GM12892 (cell line): ENCODE measurements around the gene TREM2.

Experiments used
- DNase-seq: peaks from one replicate; pipeline ENCODE4 v3.0.0; 2011; ENCODE audit not compliant: insufficient read length
- FAIRE-seq: peaks from 2 replicates; lab custom pipeline; 2011; peaks lifted over from hg19 to GRCh38; lab: Jason Lieb, UNC
- POLR2A ChIP-seq: IDR thresholded peaks from 2 replicates; pipeline ENCODE4 v1.6.1; 2011; ENCODE audit warnings: low read depth, low read length, control low read depth
- POLR2AphosphoS5 ChIP-seq: IDR thresholded peaks from 2 replicates; pipeline ENCODE4 v1.6.1; 2011; ENCODE audit warnings: low read depth, low read length, control low read depth
- TAF1 ChIP-seq: IDR thresholded peaks from 2 replicates; pipeline ENCODE4 v1.6.1; 2011; ENCODE audit warnings: low read depth, mild to moderate bottlenecking, control low read depth, low read length, borderline replicate concordance

Gene TREM2

DNA sequence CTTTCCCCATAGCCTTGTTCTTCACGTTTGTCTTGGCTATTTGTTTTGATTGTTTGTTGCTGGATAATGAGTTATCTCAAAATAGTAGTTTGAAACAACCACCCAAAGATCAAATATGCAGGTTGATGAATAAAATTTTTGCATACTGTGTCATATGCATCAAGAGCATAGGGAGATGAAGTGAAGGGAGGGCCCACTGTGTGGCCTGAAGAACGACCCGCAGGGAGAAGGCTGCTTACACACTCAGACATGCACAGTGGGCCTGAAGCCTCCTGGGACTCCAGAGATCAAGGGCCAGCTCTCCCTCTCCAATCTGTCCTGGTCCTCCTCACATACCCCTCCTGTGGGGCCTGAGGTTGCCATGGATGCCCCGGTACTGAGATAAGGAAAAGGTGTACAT lies 16.2 kb upstream of the TREM2 start:
- DNase-seq (no peak), FAIRE-seq (no peak)
- TF ChIP-seq POLR2AphosphoS5, result no peak

DNA sequence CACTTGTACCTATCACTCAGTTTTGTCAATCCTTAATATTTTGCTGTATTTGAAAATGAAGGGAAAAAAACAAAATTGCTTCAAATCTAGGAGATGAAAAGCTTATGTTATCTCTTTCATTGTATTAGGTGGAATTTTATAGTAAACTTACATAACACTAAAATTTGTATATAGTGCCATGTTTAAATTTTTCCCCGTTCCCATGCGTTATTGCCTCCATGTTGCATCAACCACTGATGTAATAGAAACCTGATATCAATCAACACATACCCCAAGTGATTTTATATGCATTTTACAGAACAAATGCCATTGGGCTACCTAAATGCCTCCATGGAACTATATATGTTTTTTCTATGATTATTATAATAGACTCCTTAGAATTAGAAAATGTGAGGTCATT lies 14.8 kb upstream of the TREM2 start:
- no peak for FAIRE-seq
- TF ChIP-seq POLR2A (no peak), TAF1 (no peak), POLR2AphosphoS5 (no peak)

GRCh38 chr6:41177287-41177686 lies 14.4 kb upstream of the TREM2 start:
- TF ChIP-seq POLR2AphosphoS5, result no peak
- TF ChIP-seq POLR2A, result no peak
- no peak for TF ChIP-seq TAF1
- no peak for FAIRE-seq
- no peak for DNase-seq

More for the DNA sequence above, 14.8 kb upstream of the TREM2 start:
- no peak for DNase-seq

- TF ChIP-seq POLR2AphosphoS5, result no peak
- no peak for TF ChIP-seq POLR2A
- TF ChIP-seq TAF1, result no peak
- no peak for DNase-seq
- no peak for FAIRE-seq
Measured at GRCh38 chr6:41176189-41176588, 13.3 kb upstream of the TREM2 start.

- TF ChIP-seq POLR2AphosphoS5, result no peak
- no peak for TF ChIP-seq TAF1
- no peak for TF ChIP-seq POLR2A
- DNase-seq, result no peak
- FAIRE-seq, result no peak
Measured at GRCh38 chr6:41175084-41175483, 12.2 kb upstream of the TREM2 start.

GRCh38 chr6:41174610-41175009 lies 11.7 kb upstream of the TREM2 start:
- TF ChIP-seq TAF1, result no peak
- TF ChIP-seq POLR2AphosphoS5, result no peak
- no peak for TF ChIP-seq POLR2A
- DNase-seq (no peak), FAIRE-seq (no peak)

GRCh38 chr6:41171908-41172307 lies 9.0 kb upstream of the TREM2 start:
- no peak for FAIRE-seq
- TF ChIP-seq POLR2AphosphoS5 (no peak), POLR2A (no peak), TAF1 (no peak)
- DNase-seq, result no peak

DNA sequence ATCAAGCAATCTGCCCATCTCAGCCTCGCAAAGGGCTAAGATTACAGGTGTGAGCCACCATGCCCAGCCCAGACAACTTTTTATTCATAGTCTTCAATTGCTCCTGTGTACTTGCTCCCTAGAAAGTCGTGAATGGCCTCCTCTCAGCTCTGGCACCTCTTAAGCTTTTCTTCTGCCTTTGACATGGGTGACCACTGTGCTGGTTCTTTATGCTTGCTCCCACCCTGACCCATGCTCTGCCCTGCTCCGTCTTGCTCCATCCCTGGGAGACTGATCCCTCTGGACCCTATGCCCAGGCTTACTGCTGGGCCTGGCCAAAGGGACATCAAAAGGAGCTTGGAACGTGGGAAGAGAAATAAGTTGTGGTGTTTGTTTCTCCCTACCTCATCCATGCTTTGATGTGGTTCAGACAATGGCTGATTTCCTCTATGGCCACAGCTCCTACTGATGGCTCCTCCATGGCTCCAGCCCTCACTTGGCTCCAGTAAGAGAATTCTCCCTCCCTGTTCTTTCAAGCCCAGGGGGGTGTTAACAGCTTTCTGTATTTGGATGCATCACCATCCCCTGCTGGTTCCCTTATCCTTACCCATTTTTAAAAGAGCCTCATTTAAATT lies 7.7 kb upstream of the TREM2 start:
- DNase-seq, result no peak
- TF ChIP-seq POLR2A (no peak), TAF1 (no peak), POLR2AphosphoS5 (no peak)
- FAIRE-seq, result no peak

DNA sequence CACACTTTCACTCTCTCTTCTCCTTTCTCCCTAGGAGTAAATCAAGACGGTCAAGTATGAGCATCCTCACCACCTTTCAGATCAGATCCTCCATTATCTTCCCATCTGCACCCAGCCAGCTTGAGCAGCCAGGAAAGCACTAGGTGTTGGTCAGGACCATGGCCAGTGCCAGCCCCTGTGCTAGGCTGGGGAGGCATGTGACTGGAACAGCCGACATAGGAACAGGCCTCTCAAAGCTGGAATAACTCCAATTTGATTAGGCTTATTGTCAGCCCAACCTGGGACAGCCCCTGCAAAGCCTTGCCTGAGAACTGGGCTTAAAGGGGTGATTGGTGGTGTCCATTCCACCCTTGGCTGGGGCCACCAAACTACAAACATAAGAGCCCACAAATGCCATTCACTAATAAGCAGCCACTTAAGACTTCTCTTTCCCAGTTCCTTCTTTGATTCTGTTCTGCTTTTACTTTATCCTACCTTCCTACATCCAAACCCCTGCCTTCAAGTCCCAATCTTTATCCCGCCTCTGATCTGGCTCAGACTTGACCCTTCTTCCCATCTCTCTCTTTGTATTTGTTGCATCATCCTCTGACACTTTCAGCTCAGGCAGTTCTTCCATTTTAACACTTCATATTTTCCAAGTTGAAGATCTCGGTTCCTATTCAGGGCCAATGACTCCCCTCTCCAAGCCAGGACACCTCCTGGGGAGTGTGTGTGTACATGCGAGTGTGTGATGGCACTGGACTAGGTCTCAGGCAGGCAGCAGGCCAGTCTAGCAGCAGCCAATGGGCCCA lies 4.5 kb upstream of the TREM2 start:
- no peak for TF ChIP-seq POLR2A
- no peak for TF ChIP-seq POLR2AphosphoS5
- no peak for TF ChIP-seq TAF1
- FAIRE-seq, result no peak
- no peak for DNase-seq

DNA sequence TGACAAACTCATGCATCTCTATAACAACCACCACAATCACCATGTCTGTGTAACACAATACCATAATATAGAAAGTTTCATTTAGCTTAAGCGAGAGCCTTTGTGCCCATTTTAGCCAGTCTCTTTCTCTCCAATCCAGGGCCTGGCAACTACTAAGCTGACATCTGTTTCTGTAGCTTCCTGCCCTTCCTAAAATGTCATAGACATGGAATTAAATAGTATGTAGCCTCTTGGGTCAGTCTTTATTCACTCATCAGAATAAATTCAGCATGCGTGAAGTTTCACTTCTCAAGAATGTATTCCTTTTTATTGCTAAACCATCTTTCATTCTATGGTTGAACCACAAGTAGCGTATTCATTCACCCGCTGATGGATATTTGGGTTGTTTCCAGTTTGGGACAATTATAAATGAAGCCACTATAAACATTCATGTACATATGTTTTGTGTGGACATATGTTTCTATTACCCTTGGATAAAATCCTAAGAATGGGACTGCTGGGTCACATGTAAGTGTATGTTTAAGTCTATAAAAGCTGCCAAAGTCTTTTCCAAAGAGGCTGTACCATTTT lies 1.7 kb upstream of the TREM2 start:
- DNase-seq (no peak), FAIRE-seq (no peak)
- TF ChIP-seq POLR2A (no peak), TAF1 (no peak), POLR2AphosphoS5 (no peak)

- FAIRE-seq (no peak), DNase-seq (no peak)
- TF ChIP-seq POLR2A (no peak), POLR2AphosphoS5 (no peak), TAF1 (no peak)
Measured at GRCh38 chr6:41163419-41163717, 452 bp upstream of the TREM2 start.

DNA sequence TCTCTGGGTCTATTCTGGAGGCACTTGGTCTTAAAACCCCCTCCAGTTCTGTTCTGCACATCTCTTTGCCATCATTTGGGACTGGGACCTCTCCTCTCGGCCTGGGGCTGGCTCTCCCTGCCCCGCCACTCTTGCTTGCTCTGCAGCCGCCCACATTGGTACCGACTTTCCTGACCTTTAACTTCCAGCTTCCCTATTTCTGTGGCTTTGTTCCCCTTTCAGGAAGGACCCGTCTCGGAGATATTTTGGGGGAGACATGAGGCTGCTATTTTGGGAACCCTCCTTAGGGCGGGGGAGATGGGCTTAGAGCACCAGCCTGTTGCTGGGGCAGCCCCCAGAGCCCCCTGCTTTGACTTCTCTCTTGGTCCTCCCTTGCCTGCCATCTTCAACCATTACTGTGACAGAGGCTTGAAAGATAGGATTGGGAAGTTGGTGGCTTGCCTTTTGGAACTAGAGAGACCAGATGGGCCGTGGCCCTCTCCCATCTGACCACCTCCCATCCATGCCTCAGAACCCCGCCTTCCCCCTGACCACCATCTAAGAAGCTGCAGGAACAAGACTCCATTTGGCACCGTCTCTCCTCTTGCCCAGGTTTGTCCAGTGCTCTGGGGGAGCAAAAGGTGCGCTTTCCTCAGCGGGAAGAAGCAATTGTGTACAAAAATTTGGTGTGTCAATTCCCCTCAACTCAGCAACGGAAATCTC lies 914 bp downstream of the TREM2 start:
- DNase-seq (no peak), FAIRE-seq (no peak)

More for the DNA sequence above, 914 bp downstream of the TREM2 start:
- TF ChIP-seq POLR2A (no peak), POLR2AphosphoS5 (no peak), TAF1 (no peak)
